NCI-H2171 (cell line): Measurements from ENCODE around the gene RRBP1.

ENCODE experiments used
- DNase-seq: peaks from one replicate; lab custom pipeline; 2025; lab: John Stamatoyannopoulos, UW

Gene RRBP1

GRCh38 chr20:17680836-17681725 is 961 bp downstream of the RRBP1 start:
- peak; percentile 64 for DNase-seq

DNA sequence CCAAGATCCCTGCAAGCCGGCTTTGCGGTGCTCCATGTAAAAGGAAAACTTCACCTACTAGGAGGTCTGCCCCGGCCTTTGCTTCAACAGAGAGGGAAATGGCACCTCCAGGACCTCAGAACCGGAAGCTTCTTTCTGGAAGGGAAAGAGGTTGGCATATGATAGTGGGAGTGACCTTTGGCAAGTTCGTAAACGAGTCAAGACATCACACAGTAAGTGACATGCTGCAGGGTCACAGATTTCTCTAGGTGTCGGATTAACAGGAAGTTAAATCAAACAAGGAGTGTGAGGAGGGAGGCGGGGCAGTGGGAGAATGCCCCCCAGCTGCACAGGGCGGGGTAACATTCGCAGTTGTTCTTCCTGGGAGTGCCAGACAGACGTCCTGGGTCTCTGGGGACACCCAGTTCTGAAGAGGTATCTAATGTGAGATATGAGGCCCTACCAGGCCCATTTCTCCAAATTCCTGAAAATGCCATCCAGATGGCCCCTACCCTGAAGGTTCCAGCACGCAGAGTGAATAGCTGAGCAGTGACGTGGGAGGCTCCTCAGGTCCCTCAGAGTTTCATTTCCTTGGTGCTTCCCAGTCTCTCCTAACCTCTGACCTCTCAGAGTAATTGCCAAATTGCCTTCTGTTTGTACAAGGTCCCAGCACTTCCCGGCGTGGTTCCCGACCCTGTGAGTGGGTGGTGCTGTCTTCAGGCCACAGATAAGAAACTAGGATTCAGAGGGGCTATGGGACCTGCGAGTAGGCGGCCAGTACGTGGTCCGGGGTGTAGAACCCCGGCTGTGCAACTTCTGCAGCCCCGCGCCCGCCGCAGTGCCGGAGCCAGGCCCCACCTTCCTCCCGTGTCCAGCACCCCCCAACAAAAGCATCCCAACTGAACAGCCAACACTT is 1.9 kb downstream of the RRBP1 start:
- DNase-seq: no peak

DNA sequence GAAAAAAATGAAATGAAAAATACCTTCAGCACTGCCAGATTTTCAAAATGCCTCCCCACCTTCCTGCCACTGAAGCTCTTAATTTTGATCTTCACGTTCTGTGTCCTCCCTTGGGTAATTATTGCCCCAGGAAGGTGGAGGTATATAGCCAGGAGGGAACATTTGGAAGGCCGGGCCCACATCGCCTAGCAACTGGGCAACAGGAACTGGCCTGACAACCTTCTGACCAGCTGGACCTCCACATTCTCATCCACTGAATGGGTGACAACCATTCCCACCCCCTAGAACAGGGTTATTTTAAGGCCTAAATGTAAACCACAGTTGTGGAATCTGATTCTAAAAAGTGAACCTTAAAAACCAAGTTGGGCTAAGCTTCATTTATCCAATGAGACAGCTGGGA is 3.2 kb downstream of the RRBP1 start:
- DNase-seq: no peak

GRCh38 chr20:17678295-17678694 is 3.7 kb downstream of the RRBP1 start:
- DNase-seq: no peak

GRCh38 chr20:17676942-17677341 is 5.1 kb downstream of the RRBP1 start:
- no peak for DNase-seq

DNA sequence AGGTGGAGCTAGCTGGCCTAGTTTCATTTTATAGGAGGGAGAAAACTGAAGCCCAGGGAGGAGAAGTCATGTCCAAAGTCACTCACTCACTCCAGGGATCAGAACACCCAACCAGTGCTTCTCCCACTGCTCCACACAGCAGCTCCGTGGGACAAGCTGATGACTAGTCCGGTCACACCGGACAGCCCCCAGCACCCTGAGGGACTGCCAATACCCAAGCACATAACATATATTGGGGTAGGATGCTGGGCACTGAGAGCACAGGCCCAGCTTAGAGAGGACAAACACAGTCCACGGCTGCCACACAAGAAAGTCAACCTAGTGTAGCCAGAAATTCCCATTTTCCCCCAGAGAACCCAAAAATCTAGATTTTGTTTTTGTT is 5.7 kb downstream of the RRBP1 start:
- no peak for DNase-seq

GRCh38 chr20:17675519-17676377 is 6.3 kb downstream of the RRBP1 start:
- DNase-seq: no peak

GRCh38 chr20:17674722-17675518 is 7.1 kb downstream of the RRBP1 start:
- no peak for DNase-seq

DNA sequence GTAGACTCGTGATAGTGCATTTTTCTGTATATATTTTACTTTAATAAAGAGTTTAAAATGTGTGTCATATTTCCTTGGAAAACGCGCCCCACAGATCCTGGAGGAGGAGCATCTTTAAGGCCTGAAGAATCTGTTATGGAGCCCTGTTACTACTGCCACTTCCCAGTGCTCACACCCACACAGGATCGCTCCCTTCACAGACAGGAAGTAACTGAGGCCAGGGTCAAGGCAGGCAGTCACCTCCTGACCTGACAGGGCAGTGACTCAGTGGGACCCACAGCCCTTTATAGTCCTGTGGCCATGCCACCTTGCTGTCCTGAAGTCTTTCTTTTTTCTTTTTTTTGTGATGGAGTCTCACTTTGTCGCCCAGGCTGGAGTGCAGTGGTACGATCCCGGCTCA is 9.0 kb downstream of the RRBP1 start:
- no peak for DNase-seq

DNA sequence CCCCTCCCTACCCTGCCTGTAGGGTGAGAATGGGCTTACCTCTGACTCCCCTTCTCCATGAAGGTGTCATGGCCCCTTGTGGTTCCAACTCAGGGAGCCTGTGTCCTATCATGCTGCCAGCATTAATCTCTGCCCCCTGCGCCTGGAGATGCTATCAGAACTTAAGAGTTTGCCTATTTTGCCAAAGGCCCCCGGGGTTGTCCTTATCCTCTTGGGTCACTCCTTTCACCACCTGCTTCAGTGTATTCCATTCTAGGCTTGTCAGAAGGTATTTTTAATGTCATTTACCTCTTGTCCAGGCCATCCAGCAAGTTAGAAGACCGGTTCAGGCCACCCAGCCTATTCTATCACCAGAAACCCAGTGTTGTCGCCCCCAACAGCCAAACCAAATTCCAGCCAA is 10.5 kb downstream of the RRBP1 start:
- DNase-seq: no peak

GRCh38 chr20:17671011-17671410 is 11.0 kb downstream of the RRBP1 start:
- no peak for DNase-seq

- DNase-seq: no peak
Measured at GRCh38 chr20:17669306-17669931, 12.6 kb downstream of the RRBP1 start.

- no peak for DNase-seq
Measured at GRCh38 chr20:17668432-17668831, 13.6 kb downstream of the RRBP1 start.

DNA sequence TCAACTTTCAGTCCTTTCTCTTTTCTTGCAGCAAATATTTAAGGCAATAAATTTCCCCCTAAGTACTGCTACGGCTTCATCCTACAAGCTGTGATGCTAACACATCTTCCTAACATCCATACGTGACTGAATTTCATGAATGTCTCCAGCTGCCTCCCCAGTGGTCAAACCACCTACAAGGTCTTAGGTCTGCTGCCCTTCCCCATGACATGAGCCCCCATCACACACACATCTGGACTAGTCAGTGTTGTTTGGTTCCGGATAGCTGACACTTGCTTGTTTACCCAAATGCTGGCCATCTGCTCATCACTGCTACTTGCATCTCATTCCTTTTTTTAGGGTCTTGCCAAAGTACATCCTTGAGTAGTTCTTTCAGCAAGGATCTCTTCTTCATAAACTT is 14.6 kb downstream of the RRBP1 start:
- DNase-seq: no peak

DNA sequence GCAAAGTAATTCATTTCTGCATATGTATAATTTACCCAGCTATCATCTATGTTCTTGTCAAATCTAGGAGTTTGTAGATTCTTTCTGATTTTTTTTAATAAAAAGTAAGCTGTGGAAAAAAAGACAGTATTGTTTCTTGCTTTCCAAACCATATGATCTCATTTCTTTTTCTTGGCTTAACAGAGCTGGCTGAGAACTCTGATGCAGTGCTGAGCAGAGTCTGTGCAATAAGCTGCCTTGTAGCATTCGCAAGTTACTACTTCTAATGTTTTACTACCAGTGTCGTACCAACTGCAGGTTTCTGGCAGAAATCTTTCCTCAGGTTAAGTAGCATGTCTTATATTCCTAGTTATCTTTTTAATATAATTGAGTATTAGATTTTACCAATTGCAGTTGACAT is 15.6 kb downstream of the RRBP1 start:
- DNase-seq: no peak

GRCh38 chr20:17665756-17666155 is 16.3 kb downstream of the RRBP1 start:
- no peak for DNase-seq

DNA sequence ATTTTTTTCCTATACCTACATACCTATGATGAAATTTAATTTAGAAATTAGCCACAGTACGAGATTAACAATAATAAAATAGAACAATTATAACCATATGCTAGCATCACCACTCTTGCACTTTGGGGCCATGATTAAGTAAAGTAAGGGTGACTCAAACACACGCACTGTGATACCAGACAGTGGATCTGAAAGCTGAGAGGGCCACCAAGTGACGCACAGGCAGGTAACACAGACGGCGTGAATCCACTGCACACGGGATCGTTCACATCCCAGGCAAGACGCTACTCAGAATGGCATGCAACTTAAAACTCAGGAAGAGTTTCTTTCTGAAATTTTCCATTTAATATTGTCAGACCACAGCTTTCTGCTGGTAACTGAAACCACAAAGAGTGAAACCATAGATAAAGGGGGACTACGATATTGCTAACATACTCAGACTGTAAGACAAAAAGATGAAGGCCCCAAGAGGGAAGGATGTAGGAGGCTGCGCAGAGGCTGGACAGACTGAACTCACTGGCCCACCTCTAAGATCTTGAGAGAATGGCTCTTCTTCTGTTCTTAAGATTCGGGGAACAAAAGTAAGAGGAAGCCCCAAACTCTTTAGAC is 17.9 kb downstream of the RRBP1 start:
- DNase-seq: no peak

DNA sequence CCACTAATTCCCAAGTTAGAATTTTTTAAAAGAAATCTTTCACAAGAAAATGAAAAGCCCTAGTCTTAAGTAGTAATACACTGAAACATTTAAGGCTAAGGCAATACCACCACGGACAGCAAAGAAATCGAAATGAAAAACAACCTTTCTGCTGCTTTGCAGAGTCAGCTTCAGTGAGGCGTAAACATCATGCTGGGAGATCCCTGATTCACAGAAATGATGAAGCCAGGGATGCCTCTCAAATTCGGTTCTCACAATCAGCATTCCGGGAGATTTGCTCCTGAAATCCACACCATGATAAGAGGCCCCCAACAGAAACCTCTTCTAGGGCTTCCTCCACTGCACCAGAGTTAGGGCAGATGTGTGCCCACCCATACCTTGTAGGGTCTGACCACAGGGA is 18.6 kb downstream of the RRBP1 start:
- DNase-seq: no peak

DNA sequence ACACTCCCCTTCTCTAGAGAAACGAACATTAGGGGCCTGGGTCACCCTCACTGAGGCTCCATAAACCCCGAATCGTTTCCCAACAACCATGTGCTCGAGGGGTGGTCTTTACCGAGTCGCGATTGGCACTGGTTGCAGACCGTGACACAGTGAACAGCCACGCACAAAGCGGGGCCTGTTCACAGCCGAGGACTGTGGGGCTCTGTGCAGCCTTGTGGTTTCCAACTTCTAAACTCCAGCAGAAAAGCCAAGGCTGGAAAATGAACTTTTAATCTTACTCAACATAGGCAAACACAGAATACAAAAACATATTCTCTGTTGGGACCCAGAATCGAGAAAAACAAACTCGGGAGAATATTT is 19.0 kb downstream of the RRBP1 start:
- DNase-seq: no peak

GRCh38 chr20:17662333-17663039 is 19.6 kb downstream of the RRBP1 start:
- DNase-seq: no peak
